K562 treated with DMSO at 1 percent for 12 hours (cell line): ENCODE measurements around the gene INO80E. TPM values are rescaled to one million over a fixed set of nuclear protein-coding genes. Genes with fewer than 3 reads are reported as not detected.

Source experiments
- total RNA-seq: library from RNA; unstranded; fragments of 300-600 nt; gene quantifications from 2 replicates; pipeline ENCODE4 v1.2.3, GENCODE V29; 2022; ENCODE audit not compliant: insufficient read depth

Gene INO80E
- total RNA-seq: 95.4 and 119 TPM in 2 replicates

GRCh38 chr16:29995911-29996765 is at the start of gene INO80E:
Gene INO80E, plus strand, starts transcription at chr16:29996241. Its CDS starts 70 bp downstream, at chr16:29996311.

GRCh38 chr16:29961479-29962343 is 34.3 kb upstream of the INO80E start, which contains the start of gene TMEM219:
Gene TMEM219, plus strand, starts transcription at chr16:29962079. Its CDS starts 1,065 bp downstream, at chr16:29963144.

GRCh38 chr16:29973384-29974246 is 22.4 kb upstream of the INO80E start, which contains the start of gene TAOK2:
Gene TAOK2, plus strand, starts transcription at chr16:29973868. Its CDS starts 3,905 bp downstream, at chr16:29977773.

GRCh38 chr16:29995324-29995910 is 624 bp upstream of the INO80E start, which contains the start of gene HIRIP3:
Gene HIRIP3, minus strand, starts transcription at chr16:29995617. Its CDS starts 12 bp downstream, at chr16:29995605.

GRCh38 chr16:30010844-30011713 is 15.0 kb downstream of the INO80E start, which contains the start of gene DOC2A:
Gene DOC2A, minus strand, starts transcription at chr16:30011027. Its CDS starts 805 bp downstream, at chr16:30010222.

GRCh38 chr16:30022887-30023286 is 26.8 kb downstream of the INO80E start, which contains the start of gene C16orf92:
Gene C16orf92, plus strand, starts transcription at chr16:30023198. Its CDS starts 143 bp downstream, at chr16:30023341.

GRCh38 chr16:30030841-30031413 is 34.9 kb downstream of the INO80E start, which contains the start of gene TLCD3B:
Gene TLCD3B, minus strand, starts transcription at chr16:30031271. Its CDS starts 744 bp downstream, at chr16:30030527.

Other genes with a start within 250 kb of the INO80E start
- gene ZG16, start 218.0 kb upstream of the INO80E start, total RNA-seq: not detected in 2 replicates
- gene KIF22, start 205.5 kb upstream of the INO80E start, total RNA-seq: 116 and 135 TPM in 2 replicates
- gene MAZ, start 189.7 kb upstream of the INO80E start, total RNA-seq: 261 and 270 TPM in 2 replicates
- gene PRRT2, start 184.0 kb upstream of the INO80E start, total RNA-seq: 0.38 and 1.3 TPM in 2 replicates
- 36.1 and 48.1 TPM in 2 replicates for gene PAGR1, start 180.1 kb upstream of the INO80E start, total RNA-seq
- 4.6 TPM in 2 replicates for gene MVP, start 175.8 kb upstream of the INO80E start, total RNA-seq
- gene CDIPT, start 133.0 kb upstream of the INO80E start, total RNA-seq: 87.8 and 89.1 TPM in 2 replicates
- 2.8 and 3.6 TPM in 2 replicates for gene SEZ6L2, start 96.7 kb upstream of the INO80E start, total RNA-seq
- not detected in 2 replicates for gene ASPHD1, start 95.8 kb upstream of the INO80E start, total RNA-seq
- gene KCTD13, start 70.0 kb upstream of the INO80E start, total RNA-seq: 27.1 and 44.6 TPM in 2 replicates
- gene TMEM219, start 34.2 kb upstream of the INO80E start, total RNA-seq: 166 and 188 TPM in 2 replicates
- gene TAOK2, start 22.4 kb upstream of the INO80E start, total RNA-seq: 38.3 and 60.9 TPM in 2 replicates
- gene HIRIP3, start 624 bp upstream of the INO80E start, total RNA-seq: 23.6 and 28.9 TPM in 2 replicates
- 0.99 and 2.0 TPM in 2 replicates for gene DOC2A, start 14.8 kb downstream of the INO80E start, total RNA-seq
- gene C16orf92, start 27.0 kb downstream of the INO80E start, total RNA-seq: not detected in 2 replicates
- 0.61 and 1.6 TPM in 2 replicates for gene TLCD3B, start 35.0 kb downstream of the INO80E start, total RNA-seq
- gene ALDOA, start 69.5 kb downstream of the INO80E start, total RNA-seq: 2,121 and 2,279 TPM in 2 replicates
- gene PPP4C, start 79.8 kb downstream of the INO80E start, total RNA-seq: 260 and 325 TPM in 2 replicates
- gene TBX6, start 95.7 kb downstream of the INO80E start, total RNA-seq: 0.48 TPM in 1 of 2 replicates, not detected in the other
- 75.6 and 79.1 TPM in 2 replicates for gene YPEL3, start 100.0 kb downstream of the INO80E start, total RNA-seq
- gene GDPD3, start 117.3 kb downstream of the INO80E start, total RNA-seq: 1.3 and 1.9 TPM in 2 replicates
- gene MAPK3, start 127.0 kb downstream of the INO80E start, total RNA-seq: 50.2 and 62.3 TPM in 2 replicates
- gene CORO1A, start 187.4 kb downstream of the INO80E start, total RNA-seq: 37.8 and 46.1 TPM in 2 replicates
- gene BOLA2B, start 197.4 kb downstream of the INO80E start, total RNA-seq: 14.8 and 43.1 TPM in 2 replicates
- gene SLX1A, start 197.6 kb downstream of the INO80E start, total RNA-seq: 45.5 and 56.0 TPM in 2 replicates
- 2.1 and 5.5 TPM in 2 replicates for gene SULT1A3, start 203.0 kb downstream of the INO80E start, total RNA-seq